CD14-positive monocyte (primary cell): Measurements from ENCODE around the gene IMPDH1. TPM values are rescaled to one million over a fixed set of nuclear protein-coding genes. Genes with fewer than 3 reads are reported as not detected.

Source experiments
- DNase-seq, 3 donors: peaks; one replicate each; pipeline ENCODE4 v3.0.0-alpha.2; 2011 to 2022
- H2AFZ ChIP-seq: 2 replicates; pipeline ENCODE4 v1.6.0; 2012; ENCODE audit warnings: mild to moderate bottlenecking, low read depth, low read length, inconsistent platforms; ENCODE audit not compliant: insufficient read depth, poor library complexity, severe bottlenecking
- H3K27ac ChIP-seq, 2 donors: 1 replicate in 1 of 2; 2 replicates in 1 of 2; pipeline ENCODE4 v1.5.1; 2012 to 2013; ENCODE audit warnings: low read length in 2 of 2, control low read depth in 1 of 2, inconsistent platforms in 1 of 2, low read depth in 1 of 2, mild to moderate bottlenecking in 1 of 2
- H3K27me3 ChIP-seq, 2 donors: one replicate each; pipeline versions ENCODE4 v1.6.0 to v1.6.1; 2011 to 2013; ENCODE audit warnings: low read length in 2 of 2; ENCODE audit not compliant: control insufficient read depth in 2 of 2, insufficient read depth in 2 of 2
- H3K36me3 ChIP-seq, 2 donors: replicated peaks in 1 of 2; 1 replicate in 1 of 2; 2 replicates in 1 of 2; pipeline versions ENCODE4 v1.5.1 to v1.6.1; 2012 to 2013; ENCODE audit warnings: low read length in 2 of 2, control low read depth in 1 of 2, inconsistent platforms in 1 of 2, mild to moderate bottlenecking in 1 of 2; ENCODE audit not compliant: insufficient read depth in 2 of 2, control insufficient read depth in 1 of 2
- H3K4me1 ChIP-seq, 2 donors: 1 replicate in 1 of 2; 2 replicates in 1 of 2; pipeline versions ENCODE4 v1.5.1 to v1.6.1; 2012 to 2013; ENCODE audit warnings: low read length in 2 of 2, control low read depth in 1 of 2, inconsistent platforms in 1 of 2, mild to moderate bottlenecking in 1 of 2, moderate library complexity in 1 of 2; ENCODE audit not compliant: insufficient read depth in 2 of 2, control insufficient read depth in 1 of 2
- H3K4me2 ChIP-seq: replicated peaks from 2 replicates; pipeline ENCODE3; 2012; ENCODE audit warnings: low read length, moderate library complexity, mild to moderate bottlenecking; ENCODE audit not compliant: poor library complexity, severe bottlenecking; ENCODE audit errors: extremely low read depth
- H3K4me3 ChIP-seq, 3 experiments: fragments of 200-600 bp in 1 of 3; sonication (generic) in 1 of 3; replicated peaks in 1 of 3; 1 replicate in 2 of 3; 2 replicates in 1 of 3; pipeline ENCODE4 v1.5.1; 2011 to 2013; ENCODE audit warnings: low read length in 3 of 3, mild to moderate bottlenecking in 3 of 3, control low read depth in 2 of 3, low read depth in 2 of 3, inconsistent platforms in 1 of 3, moderate library complexity in 1 of 3
- H3K79me2 ChIP-seq: 2 replicates; pipeline ENCODE4 v1.6.0; 2012; ENCODE audit warnings: mild to moderate bottlenecking, control low read depth, inconsistent platforms, low read length, moderate library complexity; ENCODE audit not compliant: insufficient read depth
- H3K9ac ChIP-seq: 2 replicates; pipeline ENCODE4 v1.6.0; 2017; ENCODE audit warnings: low read length, mild to moderate bottlenecking; ENCODE audit not compliant: insufficient read depth, poor library complexity, severe bottlenecking
- H3K9me3 ChIP-seq, 2 donors: replicated peaks in 1 of 2; 1 replicate in 1 of 2; 2 replicates in 1 of 2; pipeline versions ENCODE4 v1.5.1 to v1.6.1; 2012 to 2013; ENCODE audit warnings: low read length in 2 of 2, control low read depth in 1 of 2; ENCODE audit not compliant: control insufficient read depth in 1 of 2, insufficient read depth in 1 of 2
- H4K20me1 ChIP-seq: 2 replicates; pipeline ENCODE4 v1.6.0; 2012; ENCODE audit warnings: mild to moderate bottlenecking, low read length, control low read depth, moderate library complexity; ENCODE audit not compliant: insufficient read depth
- H3K27ac Mint-ChIP-seq, 7 donors: one replicate each; pipeline ENCODE4 v1.8.0; 2020; ENCODE audit warnings: mild to moderate bottlenecking in 7 of 7, mixed read lengths in 7 of 7, moderate library complexity in 6 of 7, inconsistent platforms in 2 of 7
- H3K27me3 Mint-ChIP-seq, 3 donors: one replicate each; pipeline ENCODE4 v1.8.0; 2021 to 2022; ENCODE audit warnings: low read depth in 3 of 3, mild to moderate bottlenecking in 3 of 3, mixed read lengths in 3 of 3, moderate library complexity in 3 of 3, inconsistent platforms in 1 of 3
- H3K36me3 Mint-ChIP-seq, 2 donors: one replicate each; pipeline ENCODE4 v1.8.0; 2020; ENCODE audit warnings: mixed read lengths in 2 of 2, inconsistent platforms in 1 of 2, mild to moderate bottlenecking in 1 of 2
- H3K4me1 Mint-ChIP-seq: one replicate; pipeline ENCODE4 v1.8.0; 2020; ENCODE audit warnings: mild to moderate bottlenecking, mixed read lengths
- H3K4me3 Mint-ChIP-seq, 2 donors: one replicate each; pipeline ENCODE4 v1.8.0; 2020; ENCODE audit warnings: mild to moderate bottlenecking in 2 of 2, mixed read lengths in 2 of 2, moderate library complexity in 1 of 2
- H3K9me3 Mint-ChIP-seq, 7 donors: one replicate each; pipeline ENCODE4 v1.8.0; 2020 to 2022; ENCODE audit warnings: mixed read lengths in 7 of 7, mild to moderate bottlenecking in 6 of 7, moderate library complexity in 6 of 7, inconsistent platforms in 2 of 7
- WGBS: methylation state at CpG from one replicate; pipeline ENCODE4 v1.1.5; 2013; ENCODE audit warnings: missing lambda C conversion rate; ENCODE audit not compliant: insufficient coverage; 5-methylcytosine and 5-hydroxymethylcytosine counted together
- intact Hi-C, 2 donors: fragments of 100-400 bp; cut with micrococcal nuclease; formaldehyde crosslinking; loops; one replicate each; pipeline versions ENCODE4 v1.15.0 to v1.15.1; 2023
- polyA plus RNA-seq, 3 donors: library from polyadenylated mRNA; depleted of rRNA in 1 of 3; unstranded in 2 of 3; stranded (reverse) in 1 of 3; fragments of 300-500 nt in 2 of 3; fragments of >200 nt in 1 of 3; fragmentation: Illumina TruSeq in 2 of 3; gene quantifications; 1 replicate in 2 of 3; 2 replicates in 1 of 3; pipeline ENCODE4 v1.2.3, GENCODE V29; 2012 to 2021
- TF ChIP-seq, protein P1 (sequence below): fragments of 200-600 bp; IDR thresholded peaks from one replicate; pipeline ENCODE4 v1.8.0; 2022; ENCODE audit warnings: antibody characterized with exemption, mild to moderate bottlenecking

IMPDH1 gene
- polyA plus RNA-seq, 3 donors, result 110 to 259 (median 152) TPM

DNA sequence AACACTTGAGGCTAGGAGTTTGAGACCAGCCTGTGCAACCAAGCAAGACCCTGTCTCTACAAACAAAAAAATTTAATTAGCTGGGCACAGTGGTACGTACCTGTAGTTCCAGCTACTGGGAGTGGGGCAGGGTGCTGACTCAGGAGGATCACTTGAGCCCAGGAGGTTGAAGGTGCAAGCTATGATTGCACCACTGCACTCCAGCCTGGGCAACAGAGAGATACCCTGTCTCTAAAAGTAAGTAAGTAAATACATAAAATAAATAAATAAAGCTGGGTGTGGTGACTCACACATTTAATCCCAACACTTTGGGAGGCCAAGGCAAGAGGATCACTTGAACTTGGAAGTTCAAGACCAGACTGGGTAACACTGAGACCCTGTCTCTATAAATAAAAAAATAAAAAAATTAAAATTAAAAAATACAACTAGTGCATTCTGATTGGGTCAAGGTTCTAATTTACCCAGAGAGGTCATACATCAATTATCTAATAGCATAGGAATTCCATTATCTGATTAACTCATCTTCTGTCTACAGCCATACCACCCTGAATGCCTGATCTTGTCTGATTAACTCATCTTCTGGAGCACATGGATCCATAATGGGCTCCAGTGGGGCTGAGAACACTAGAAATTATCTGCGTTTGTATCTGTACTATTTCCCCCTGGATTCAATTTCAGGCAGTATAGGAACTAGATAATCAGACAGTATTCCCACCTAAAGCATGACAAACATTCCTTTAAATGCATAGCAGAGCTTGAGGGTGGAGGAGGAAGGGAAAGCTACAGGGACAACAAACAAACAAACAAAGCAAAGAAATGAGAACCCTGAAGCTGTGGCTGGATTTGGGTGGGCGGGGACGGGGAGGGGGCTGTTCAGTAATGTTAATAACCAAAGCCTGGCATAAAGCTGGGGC, 24.9 kb upstream of the IMPDH1 start:
- Histone ChIP-seq H3K4me3 (no peak overlapping the region), H3K9me3 (no peaks in the 10 kb centered on the region), H3K9ac (no peak overlapping the region), H3K36me3 (no peaks in the 10 kb centered on the region), H3K4me1 (peaks cover 26 to 27% of the 10 kb centered on the region in 2 donors), H3K79me2 (no peaks in the 10 kb centered on the region), H2AFZ (no peak overlapping the region), H4K20me1 (no peaks in the 10 kb centered on the region), H3K4me2 (no peak overlapping the region), H3K27me3 (no peaks in the 10 kb centered on the region), H3K27ac (no peak overlapping the region)
- WGBS, result 100% methylated on average over 1 of the region's 4 CpGs
- intact Hi-C loops, result no loop called here
- no peak for DNase-seq
- TF ChIP-seq, protein P1, sequence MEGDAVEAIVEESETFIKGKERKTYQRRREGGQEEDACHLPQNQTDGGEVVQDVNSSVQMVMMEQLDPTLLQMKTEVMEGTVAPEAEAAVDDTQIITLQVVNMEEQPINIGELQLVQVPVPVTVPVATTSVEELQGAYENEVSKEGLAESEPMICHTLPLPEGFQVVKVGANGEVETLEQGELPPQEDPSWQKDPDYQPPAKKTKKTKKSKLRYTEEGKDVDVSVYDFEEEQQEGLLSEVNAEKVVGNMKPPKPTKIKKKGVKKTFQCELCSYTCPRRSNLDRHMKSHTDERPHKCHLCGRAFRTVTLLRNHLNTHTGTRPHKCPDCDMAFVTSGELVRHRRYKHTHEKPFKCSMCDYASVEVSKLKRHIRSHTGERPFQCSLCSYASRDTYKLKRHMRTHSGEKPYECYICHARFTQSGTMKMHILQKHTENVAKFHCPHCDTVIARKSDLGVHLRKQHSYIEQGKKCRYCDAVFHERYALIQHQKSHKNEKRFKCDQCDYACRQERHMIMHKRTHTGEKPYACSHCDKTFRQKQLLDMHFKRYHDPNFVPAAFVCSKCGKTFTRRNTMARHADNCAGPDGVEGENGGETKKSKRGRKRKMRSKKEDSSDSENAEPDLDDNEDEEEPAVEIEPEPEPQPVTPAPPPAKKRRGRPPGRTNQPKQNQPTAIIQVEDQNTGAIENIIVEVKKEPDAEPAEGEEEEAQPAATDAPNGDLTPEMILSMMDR, result no peak
- peaks cover 0 to 3% (median 0%) of the 10 kb centered on the region in 7 donors for H3K9me3 Mint-ChIP-seq
- no peak overlapping the region for H3K4me3 Mint-ChIP-seq
- peaks cover 0 to 1% (median 0%) of the 10 kb centered on the region in 3 donors for H3K27me3 Mint-ChIP-seq
- H3K27ac Mint-ChIP-seq, result no peak overlapping the region
- no peaks in the 10 kb centered on the region for H3K36me3 Mint-ChIP-seq
- peaks cover 30% of the 10 kb centered on the region for H3K4me1 Mint-ChIP-seq

DNA sequence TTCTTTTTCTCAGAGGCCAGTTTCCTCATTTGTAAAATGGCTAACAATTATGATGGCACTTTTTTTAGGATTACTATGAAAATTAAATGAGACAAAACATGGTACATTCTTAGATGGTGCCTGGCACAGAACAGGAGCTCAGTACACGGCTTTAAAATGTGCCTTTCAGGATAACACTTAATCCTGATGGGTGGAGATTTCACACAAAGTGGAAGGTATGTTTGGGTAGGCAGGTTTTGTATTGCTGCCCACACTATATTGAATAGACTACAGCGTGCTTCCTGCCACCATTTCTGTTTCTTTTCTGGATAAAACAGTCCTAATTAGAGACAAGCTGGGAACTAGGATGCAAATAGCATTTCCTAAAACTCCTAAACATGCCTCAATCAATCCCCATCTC, 22.0 kb upstream of the IMPDH1 start:
- Histone ChIP-seq H3K4me2 (no peak overlapping the region), H3K27ac (no peak overlapping the region), H4K20me1 (no peaks in the 10 kb centered on the region), H2AFZ (peak overlapping the region; percentile 17), H3K9ac (no peak overlapping the region), H3K4me1 (peaks cover 0 to 5% of the 10 kb centered on the region in 2 donors), H3K4me3 (no peak overlapping the region), H3K27me3 (no peaks in the 10 kb centered on the region), H3K9me3 (no peaks in the 10 kb centered on the region), H3K36me3 (no peaks in the 10 kb centered on the region), H3K79me2 (no peaks in the 10 kb centered on the region)
- H3K36me3 Mint-ChIP-seq, result no peaks in the 10 kb centered on the region
- no peak overlapping the region for H3K4me3 Mint-ChIP-seq
- no peaks in the 10 kb centered on the region for H3K27me3 Mint-ChIP-seq
- H3K27ac Mint-ChIP-seq, result no peak overlapping the region
- peaks cover 10% of the 10 kb centered on the region for H3K4me1 Mint-ChIP-seq
- no peak for DNase-seq
- TF ChIP-seq, protein P1, result no peak
- intact Hi-C loops, result no loop called here
- H3K9me3 Mint-ChIP-seq, result peaks cover 0 to 4% (median 0%) of the 10 kb centered on the region in 7 donors
- no CpG with 5 or more reads among the region's 2 CpGs for WGBS
